GM21526 (cell line): Measurements from ENCODE around the gene DUSP7.

ENCODE experiments used
- ATAC-seq: cut with Tn5 transposase; IDR thresholded peaks from one replicate; pipeline ENCODE4 v1.9.1; 2021; ENCODE audit warnings: moderate library complexity; ENCODE audit not compliant: unreplicated experiment, low FRiP score

The DUSP7 gene

DNA sequence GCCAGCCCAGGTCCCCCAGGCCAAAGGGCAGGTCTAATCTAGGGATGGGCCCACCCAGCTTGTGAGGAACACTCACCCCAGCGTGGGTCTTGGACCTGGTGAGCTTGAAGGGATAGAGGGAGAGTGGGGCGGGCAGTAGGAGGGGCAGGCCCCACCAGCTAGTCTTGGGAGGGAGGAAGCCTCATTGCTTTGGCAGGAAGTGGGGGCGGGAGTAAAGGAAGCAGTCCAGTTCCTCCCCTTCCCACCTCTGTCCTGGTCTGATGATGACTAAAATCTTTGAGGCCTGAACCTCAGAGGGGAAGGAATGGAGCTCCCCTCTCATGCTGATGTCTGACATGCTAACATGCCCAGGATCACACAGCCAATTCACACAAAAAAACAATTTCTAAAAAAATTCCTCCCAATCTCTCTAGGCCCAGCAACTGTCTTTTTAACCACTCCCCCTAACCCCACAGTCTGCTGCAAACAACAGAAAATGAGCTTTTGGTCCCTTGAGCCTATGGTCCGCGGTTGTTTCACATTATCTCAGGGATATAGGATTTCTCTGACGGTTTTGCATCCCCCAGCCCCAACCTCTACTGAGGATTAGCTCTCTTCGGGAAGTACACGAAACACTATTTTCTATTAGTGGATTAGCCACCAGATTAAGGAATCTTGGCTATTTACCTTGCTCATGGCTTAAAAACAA, 30.7 kb upstream of the DUSP7 start:
- ATAC-seq, result no peak

DNA sequence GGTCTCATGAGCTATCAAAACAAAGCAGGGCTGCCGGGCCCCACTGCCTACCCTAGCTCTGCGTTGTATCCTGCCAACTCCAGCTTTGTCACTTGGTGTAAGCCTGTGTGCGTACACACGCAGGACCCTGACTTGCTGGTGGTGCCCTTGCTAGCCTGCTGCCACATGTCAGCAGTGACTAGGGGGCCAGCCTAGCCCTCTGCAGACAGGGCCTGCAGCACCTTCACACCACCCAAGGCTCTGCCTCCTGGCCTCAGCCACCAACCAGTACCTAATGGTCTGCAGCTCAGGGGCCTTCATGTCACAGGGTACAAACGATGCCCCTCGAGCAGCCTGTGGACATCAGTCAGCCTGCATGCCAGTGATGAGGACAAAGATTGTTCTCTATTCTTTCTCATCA, 30.1 kb upstream of the DUSP7 start:
- ATAC-seq, result no peak

- no peak for ATAC-seq
These were observed 29.4 kb upstream of the DUSP7 start for GRCh38 chr3:52085681-52086282.

GRCh38 chr3:52084954-52085680, 28.7 kb upstream of the DUSP7 start:
- no peak for ATAC-seq

DNA sequence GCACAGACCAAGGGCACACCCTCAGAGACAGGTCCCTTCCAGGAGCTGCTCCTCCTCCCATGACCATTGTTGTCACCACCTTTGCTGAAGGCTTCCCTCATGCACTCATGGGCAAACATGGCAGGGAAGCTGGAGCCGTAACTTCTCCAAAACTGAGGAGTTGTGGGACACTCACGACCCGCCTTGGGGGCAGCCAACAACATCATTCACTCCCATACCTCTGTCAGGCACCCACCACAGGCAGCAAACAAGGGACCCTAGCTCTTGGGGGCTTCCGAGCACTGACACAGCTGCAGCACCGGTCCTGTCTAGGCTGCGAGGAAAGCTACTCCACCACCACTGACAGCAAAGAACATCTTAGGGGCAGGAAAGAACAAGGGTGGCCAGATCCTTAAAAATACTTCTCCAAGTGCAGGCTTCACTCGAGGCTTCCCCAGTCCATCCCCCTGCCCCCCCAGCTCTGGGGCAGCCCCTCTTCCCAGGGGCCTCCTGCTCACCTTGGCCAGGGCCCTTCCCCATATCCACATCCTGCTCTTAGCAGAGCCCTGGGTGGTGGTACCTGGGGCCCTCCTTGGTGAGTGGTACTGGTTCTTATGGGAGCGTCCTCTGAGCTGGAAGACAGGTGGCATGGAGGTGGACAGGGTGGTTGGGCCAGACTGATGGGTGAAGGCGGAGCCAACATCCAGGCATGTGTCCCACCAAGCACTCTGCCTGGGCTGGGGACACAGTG, 28.0 kb upstream of the DUSP7 start:
- ATAC-seq, result no peak

DNA sequence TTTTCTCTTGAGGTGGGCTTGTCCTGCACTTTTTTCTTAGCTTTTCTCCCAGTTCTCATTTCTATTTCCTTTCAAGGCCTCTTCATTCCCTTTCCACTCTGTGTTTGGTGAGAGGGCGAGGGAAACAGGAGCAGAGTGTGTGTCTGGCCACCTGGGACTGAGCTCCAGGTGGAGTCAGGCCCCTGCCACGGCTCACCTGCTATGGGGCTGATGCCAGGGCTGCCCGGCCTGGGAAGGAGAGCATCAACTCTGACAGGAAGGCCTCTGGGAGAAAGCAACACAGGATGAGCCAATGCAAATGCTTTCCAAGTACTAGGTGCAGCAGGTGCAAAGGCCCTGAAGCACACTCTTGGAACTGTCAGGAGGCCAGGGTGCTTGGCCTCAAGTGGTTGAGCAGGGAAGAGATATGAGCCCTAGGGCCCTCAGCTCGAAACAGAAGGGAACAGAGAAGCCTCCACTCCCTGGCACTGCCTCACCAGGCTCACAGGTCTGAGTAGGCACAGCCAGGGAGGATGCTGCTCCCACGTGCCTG, 27.3 kb upstream of the DUSP7 start:
- ATAC-seq, result no peak

DNA sequence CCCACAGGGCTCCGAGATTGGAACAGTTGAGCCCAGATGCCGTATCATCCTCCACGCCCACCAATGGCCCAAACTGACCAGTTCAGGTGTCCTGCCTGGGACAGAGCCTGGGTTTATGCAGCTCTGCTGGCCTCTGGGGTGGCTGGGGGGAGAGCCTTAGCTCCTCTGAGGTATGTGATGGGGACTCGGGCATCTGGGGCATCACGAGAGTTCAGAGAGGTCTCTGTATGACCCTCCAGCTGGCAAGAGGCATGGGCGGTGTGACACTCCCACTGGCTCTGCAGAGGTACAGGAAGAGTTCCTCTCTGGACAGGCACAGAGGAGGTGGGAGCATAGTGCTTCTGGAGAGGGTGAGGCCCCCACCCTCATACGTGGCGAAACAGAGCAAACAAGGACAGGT, 26.6 kb upstream of the DUSP7 start:
- ATAC-seq, result no peak

- no peak for ATAC-seq
These were observed 24.7 kb upstream of the DUSP7 start for GRCh38 chr3:52080830-52081719.

GRCh38 chr3:52079958-52080357, 23.6 kb upstream of the DUSP7 start:
- ATAC-seq, result no peak

- ATAC-seq, result no peak
These were observed 22.6 kb upstream of the DUSP7 start for GRCh38 chr3:52078781-52079560.

- no peak for ATAC-seq
These were observed 21.6 kb upstream of the DUSP7 start for GRCh38 chr3:52077925-52078324.

- ATAC-seq, result no peak
These were observed 20.8 kb upstream of the DUSP7 start for GRCh38 chr3:52076896-52077780.

DNA sequence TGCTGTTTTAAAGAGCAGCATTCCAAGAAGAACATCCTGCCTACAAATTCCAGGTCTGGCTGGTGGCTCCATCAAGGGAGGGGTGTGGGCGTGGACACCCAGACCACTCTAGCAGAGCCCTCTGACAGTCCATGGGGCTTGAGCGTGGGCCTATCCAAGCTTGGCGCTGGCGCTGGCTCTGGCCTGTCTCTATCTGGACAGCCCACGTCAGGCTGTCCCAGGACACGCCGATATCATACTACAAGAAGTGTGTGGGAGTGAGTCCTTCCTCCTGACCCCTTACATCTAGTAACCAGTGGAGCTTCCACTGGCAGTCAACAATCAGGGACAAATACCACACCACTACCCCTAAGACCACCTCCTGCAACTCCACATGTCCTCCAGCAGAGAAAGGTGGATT, 17.1 kb upstream of the DUSP7 start:
- ATAC-seq, result no peak

GRCh38 chr3:52072471-52072870, 16.1 kb upstream of the DUSP7 start:
- ATAC-seq, result no peak

DNA sequence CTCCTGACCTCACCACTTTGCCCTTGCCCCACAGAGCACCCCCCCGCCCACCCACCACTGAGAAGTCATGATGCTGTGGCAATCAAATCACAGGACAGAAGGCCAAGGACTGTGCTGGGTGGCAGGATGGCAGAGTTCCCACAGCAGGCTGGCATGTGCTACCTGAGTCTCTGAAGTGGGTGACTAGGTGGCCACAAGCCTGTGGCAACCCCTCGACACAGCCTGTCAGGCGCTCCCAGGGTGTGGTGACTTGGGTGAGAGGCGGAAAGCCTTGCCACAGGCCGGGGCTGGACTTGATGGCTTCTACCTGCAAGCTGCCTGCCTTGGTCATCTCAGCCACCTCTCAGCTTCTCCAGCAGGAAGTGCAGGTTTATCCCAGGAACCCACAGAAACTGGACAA, 15.6 kb upstream of the DUSP7 start:
- ATAC-seq, result no peak

DNA sequence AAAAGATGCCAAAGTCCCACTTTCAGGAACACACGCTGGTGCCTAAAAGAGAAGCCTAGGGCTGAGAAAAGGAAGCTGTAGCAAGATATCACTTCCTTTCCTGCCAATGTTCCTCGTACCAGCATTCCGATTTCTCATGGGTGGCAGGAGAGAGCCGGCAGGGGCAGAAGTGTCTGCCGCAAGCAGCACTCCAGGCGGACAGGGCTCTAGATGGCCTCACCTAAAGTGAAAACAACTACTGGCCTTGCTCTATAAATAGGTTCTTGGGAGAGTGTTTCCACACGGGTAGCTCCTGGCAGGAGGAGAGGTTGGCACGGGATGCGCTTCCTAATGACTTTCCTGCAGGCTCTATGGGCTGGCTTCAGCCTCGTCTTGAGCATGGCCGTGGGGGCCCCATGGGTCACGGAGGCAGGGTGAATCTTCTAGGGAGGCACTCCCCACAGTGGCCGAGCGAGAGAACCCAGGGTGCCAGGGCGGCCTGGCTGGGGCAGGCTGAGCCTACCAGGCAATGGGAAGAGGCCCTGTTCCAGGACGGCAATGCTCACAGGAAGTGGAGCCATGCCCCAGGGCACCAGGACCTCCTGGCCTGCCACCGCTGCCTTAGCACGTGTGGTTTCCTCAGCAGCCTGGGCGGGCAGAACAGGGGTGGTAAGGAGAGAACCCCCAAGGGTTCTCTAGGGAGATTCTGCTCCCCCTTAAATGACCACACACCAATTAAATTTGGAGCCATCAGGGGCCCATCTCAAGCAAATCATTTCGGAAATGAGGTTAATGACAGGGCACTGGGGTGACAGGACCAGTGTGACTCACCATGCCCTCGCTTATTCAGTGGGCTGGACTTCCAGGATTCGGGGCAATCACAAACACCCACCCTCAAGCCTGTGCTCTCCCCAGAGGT, 14.6 kb upstream of the DUSP7 start:
- ATAC-seq, result no peak

DNA sequence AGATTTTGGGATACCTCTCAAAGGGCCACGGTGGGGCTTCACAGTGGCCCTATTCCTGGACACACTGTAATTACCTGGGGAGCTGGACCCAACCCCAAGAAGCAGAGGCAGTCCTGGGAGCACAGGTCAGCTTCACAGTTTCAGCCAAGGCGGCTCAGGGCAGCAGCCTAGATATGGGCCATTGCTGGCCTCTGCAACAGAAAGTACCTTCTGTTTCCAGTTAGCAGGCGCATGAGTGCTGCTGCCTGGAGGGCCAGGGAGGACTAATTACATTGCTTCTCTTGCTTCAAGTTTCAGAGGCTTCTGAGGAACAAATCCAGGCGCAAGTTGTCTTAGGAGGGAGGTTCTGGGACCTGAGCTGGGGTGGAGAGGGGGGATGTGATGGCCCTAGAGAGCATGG, 13.5 kb upstream of the DUSP7 start:
- no peak for ATAC-seq
